Fibroblast of mammary gland (primary cell): Measurements from ENCODE around the gene SLC35F3.

Experiments used
- DNase-seq: peaks from one replicate; pipeline ENCODE4 v3.0.0-alpha.2; 2010; ENCODE audit warnings: low read depth
- H3K4me3 ChIP-seq: 2 replicates; pipeline ENCODE4 v1.5.1; 2011; ENCODE audit warnings: low read depth, mild to moderate bottlenecking, low read length, moderate library complexity; ENCODE audit not compliant: control insufficient read depth
- TF ChIP-seq, protein P1 (sequence below): conservative IDR thresholded peaks from 2 replicates; pipeline ENCODE4 v1.5.1; 2011; ENCODE audit warnings: low read depth, low read length, inconsistent platforms; ENCODE audit not compliant: control insufficient read depth, insufficient read depth

SLC35F3 gene

DNA sequence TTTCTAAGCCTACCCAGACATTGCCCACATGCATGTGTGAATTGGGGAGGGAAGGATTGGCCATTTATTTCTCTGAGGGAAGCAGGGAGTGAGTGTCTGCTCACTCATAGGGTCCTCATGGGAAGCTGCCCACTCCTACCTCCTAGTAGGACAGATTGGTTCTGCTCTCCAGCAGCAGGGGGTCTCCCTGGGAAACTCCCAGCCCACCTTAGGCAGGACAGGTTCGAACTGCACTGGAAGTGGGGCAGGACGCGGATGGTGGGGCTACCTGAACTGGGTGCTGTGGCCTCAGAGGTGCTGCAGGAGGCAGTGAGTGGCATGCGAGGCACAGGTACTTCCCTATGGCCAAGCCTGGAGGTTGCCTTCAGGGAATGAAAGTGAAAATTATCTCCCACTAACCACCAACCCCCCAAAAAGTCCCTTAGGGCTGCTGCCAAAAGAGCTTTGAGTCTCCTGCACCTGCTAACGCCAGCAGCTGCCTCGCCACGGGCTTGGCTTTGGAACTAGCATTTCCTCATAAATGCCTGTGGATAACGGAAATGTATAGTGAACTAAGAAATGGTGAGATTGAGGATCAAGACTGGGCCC, 311.7 kb downstream of the SLC35F3 start:
- TF ChIP-seq, protein P1, sequence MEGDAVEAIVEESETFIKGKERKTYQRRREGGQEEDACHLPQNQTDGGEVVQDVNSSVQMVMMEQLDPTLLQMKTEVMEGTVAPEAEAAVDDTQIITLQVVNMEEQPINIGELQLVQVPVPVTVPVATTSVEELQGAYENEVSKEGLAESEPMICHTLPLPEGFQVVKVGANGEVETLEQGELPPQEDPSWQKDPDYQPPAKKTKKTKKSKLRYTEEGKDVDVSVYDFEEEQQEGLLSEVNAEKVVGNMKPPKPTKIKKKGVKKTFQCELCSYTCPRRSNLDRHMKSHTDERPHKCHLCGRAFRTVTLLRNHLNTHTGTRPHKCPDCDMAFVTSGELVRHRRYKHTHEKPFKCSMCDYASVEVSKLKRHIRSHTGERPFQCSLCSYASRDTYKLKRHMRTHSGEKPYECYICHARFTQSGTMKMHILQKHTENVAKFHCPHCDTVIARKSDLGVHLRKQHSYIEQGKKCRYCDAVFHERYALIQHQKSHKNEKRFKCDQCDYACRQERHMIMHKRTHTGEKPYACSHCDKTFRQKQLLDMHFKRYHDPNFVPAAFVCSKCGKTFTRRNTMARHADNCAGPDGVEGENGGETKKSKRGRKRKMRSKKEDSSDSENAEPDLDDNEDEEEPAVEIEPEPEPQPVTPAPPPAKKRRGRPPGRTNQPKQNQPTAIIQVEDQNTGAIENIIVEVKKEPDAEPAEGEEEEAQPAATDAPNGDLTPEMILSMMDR: no peak
- no peak for DNase-seq
- no peak overlapping the region for H3K4me3 ChIP-seq

DNA sequence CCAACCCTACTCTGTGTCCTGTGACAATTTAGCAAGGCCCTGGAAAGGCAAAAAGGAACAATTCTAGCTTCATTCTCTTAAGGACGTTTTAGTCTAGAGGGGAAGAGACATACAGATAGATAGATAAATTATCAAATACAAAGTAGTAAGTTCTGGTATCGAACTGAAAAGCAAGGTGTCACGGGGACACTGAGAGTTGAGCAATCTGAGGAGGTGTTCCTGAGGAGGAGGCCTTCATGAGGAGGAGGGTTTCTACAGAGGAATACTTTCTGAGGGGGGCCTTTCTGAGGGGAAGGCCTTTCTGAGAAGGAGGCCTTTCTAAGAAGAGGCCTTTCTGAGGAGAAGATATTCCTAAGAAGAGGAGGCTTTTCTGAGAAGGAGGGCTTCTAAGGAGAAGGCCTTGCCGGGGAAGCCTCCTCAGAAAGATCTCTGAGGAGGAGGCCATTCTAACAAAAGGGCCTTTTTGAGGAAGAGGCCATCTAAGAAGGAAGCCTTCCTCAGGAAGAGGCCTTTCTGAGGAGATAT, 312.9 kb downstream of the SLC35F3 start:
- no peak overlapping the region for H3K4me3 ChIP-seq
- TF ChIP-seq, protein P1: no peak
- no peak for DNase-seq

DNA sequence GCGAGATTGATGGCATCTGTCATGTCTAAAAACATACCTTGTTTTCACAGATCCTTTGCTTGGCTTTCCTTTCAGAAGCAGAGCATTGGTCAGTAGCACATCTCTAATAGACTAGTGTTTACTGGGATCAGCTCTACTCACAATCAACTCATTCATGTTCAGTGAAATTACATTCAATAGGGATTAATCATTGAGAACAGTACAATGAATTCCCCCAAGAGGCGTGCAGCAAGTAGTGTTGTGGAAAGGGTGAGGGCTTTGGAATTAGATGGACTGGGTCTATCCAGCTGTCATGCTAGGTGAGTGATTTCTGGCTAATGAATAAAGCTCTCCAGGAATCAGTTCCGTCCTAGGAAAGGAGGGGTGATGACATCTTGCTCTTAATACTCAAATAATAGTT, 313.6 kb downstream of the SLC35F3 start:
- TF ChIP-seq, protein P1: no peak
- no peak for DNase-seq
- H3K4me3 ChIP-seq: no peak overlapping the region

DNA sequence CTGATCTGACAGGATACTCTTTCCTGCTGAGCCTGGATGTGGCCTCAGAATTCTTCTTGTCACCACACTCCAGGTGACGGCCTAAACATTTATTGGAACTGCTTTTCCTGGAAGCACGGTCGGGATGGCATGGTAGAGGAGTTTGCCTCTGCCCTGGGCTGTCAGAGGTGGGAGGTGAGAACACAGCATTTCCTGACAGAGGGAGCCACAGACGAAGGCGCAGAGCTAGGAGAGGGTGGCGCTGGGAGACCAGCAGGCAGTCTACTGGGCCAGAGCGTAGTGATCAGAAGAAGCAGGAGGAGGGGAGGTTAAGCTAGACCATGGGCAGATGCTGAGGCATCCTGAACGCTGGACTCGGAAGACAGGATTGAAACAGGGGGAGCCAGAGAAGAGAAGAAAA, 315.2 kb downstream of the SLC35F3 start:
- no peak overlapping the region for H3K4me3 ChIP-seq
- TF ChIP-seq, protein P1: no peak
- DNase-seq: no peak

DNA sequence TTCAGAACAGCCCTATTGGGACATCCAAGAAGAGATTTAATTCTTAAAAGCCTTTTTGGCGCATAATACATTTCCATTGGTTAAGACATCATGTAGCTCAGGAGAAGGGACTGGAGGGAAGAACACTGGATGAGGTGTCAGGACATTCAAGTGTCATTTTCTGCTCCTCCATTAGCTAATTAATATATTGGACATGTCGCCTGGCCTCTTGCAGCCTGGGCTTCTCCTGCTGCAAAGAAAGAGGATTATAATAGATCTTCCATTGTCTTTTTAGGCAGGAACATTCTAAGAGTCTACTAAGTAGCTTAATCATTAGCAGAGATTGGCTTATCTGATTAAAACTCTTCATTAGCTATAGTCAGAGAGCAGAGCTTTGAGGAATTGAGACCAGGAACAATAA, 317.1 kb downstream of the SLC35F3 start:
- TF ChIP-seq, protein P1: no peak
- no peak for DNase-seq

DNA sequence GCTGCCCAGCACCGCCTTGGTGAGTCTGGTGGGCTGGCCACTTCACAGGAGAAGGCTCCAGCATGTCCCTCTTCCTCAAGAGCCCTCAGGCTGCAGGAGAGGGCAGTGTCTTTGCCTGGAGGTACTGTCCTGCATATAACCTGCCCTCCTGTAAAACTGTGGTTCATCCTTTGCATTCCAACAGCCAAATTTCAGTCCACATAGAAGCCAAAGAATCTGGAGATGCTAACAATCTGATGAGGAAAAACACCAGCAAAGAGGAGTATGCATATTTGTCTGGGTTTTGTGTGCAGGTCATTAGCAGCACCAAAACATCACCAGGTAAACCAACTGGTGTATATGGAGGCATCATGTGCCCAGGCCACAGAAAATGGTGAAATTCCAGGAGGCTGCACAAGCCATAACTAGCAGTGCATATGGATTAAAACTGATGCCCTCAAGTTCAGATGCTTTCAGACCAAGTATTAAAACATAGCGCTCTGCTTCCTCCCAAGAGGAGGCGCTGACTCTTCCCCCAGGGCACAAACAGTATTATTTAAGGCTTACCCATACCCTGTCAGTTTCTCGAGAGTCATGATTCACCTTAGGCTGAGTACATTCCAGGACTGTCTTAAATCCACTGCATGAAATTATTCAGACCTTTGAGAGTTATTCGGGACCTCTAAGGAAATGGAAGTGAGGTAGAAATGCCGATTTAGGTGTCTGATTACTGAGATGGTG, 318.2 kb downstream of the SLC35F3 start:
- H3K4me3 ChIP-seq: no peak overlapping the region
- no peak for DNase-seq
- TF ChIP-seq, protein P1: no peak

More for the DNA sequence above, 317.1 kb downstream of the SLC35F3 start:
- H3K4me3 ChIP-seq: no peak overlapping the region
